Loucy (cell line): ENCODE results near the gene TRIM46.

Source experiments
- CTCF ChIP-seq: fragments of 200-600 bp; sonication (generic); conservative IDR thresholded peaks from 2 replicates; pipeline ENCODE4 v1.5.1; 2014; ENCODE audit warnings: mild to moderate bottlenecking, antibody characterized with exemption, low read length
- EZH2phosphoT487 ChIP-seq: fragments of 200-600 bp; IDR thresholded peaks from 2 replicates; pipeline ENCODE4 v1.6.1; 2018; ENCODE audit warnings: antibody characterized with exemption, mild to moderate bottlenecking, moderate library complexity, borderline replicate concordance

GRCh38 chr1:155184351-155184811 lies 10.7 kb downstream of the TRIM46 start:
- TF ChIP-seq CTCF (no peak), EZH2phosphoT487 (no peak)
